ENCODE measurements around the gene UGT1A6.
"Not testable (repeated sequence)": the region's sequence is repeated elsewhere in the genome, so short reads cannot be mapped to it uniquely, and the experiment has no call there.

Gene UGT1A6

GRCh38 chr2:233686928-233687327 is 5.8 kb upstream of the UGT1A6 start:
- DNase-seq (ENCODE audit: low read depth in 2 of 2) = no peak

GRCh38 chr2:233688341-233688740 is 4.3 kb upstream of the UGT1A6 start:
- no peak for DNase-seq (ENCODE audit: low read depth in 2 of 2)

GRCh38 chr2:233689031-233689430 is 3.7 kb upstream of the UGT1A6 start:
- no peak for DNase-seq (ENCODE audit: low read depth in 2 of 2)

GRCh38 chr2:233689501-233689900 is 3.2 kb upstream of the UGT1A6 start:
- no peak for DNase-seq (ENCODE audit: low read depth in 2 of 2)

- DNase-seq (ENCODE audit: low read depth in 2 of 2) = no peak
Observed at GRCh38 chr2:233690444-233690843, 2.2 kb upstream of the UGT1A6 start.

GRCh38 chr2:233691443-233692433 is 952 bp upstream of the UGT1A6 start:
- no peak for DNase-seq (ENCODE audit: low read depth in 2 of 2)

GRCh38 chr2:233693963-233694362 is 1.3 kb downstream of the UGT1A6 start:
- no peak for DNase-seq (ENCODE audit: low read depth in 2 of 2)

- no peak for DNase-seq (ENCODE audit: low read depth in 2 of 2)
Observed at GRCh38 chr2:233698740-233699139, 6.0 kb downstream of the UGT1A6 start.

- no peak for DNase-seq (ENCODE audit: low read depth in 2 of 2)
Observed at GRCh38 chr2:233699424-233700027, 6.8 kb downstream of the UGT1A6 start.

- no peak for DNase-seq (ENCODE audit: low read depth in 2 of 2)
Observed at GRCh38 chr2:233700028-233700635, 7.4 kb downstream of the UGT1A6 start.

- DNase-seq (ENCODE audit: low read depth in 2 of 2) = not testable (repeated sequence)
Observed at GRCh38 chr2:233700842-233701241, 8.2 kb downstream of the UGT1A6 start.

GRCh38 chr2:233702238-233702637 is 9.5 kb downstream of the UGT1A6 start:
- no peak for DNase-seq (ENCODE audit: low read depth in 2 of 2)

- DNase-seq (ENCODE audit: low read depth in 2 of 2) = no peak
Observed at GRCh38 chr2:233705911-233706506, 13.3 kb downstream of the UGT1A6 start.

- DNase-seq (ENCODE audit: low read depth in 2 of 2) = no peak
Observed at GRCh38 chr2:233706720-233707119, 14.0 kb downstream of the UGT1A6 start.

- DNase-seq (ENCODE audit: low read depth in 2 of 2) = no peak
Observed at GRCh38 chr2:233707940-233708644, 15.4 kb downstream of the UGT1A6 start.

- DNase-seq (ENCODE audit: low read depth in 2 of 2) = no peak
Observed at GRCh38 chr2:233708942-233709341, 16.3 kb downstream of the UGT1A6 start.

GRCh38 chr2:233711312-233712008 is 18.8 kb downstream of the UGT1A6 start:
- peak; percentile 55 to 70 for DNase-seq (ENCODE audit: low read depth in 2 of 2)

GRCh38 chr2:233712611-233713261 is 20.0 kb downstream of the UGT1A6 start, which contains the start of gene UGT1A5:
TSS of gene UGT1A5 (plus strand) at chr2:233712907. CDS start at chr2:233712992, 85 bp downstream.
- DNase-seq (ENCODE audit: low read depth in 2 of 2) = no peak

GRCh38 chr2:233713262-233713615 is 20.5 kb downstream of the UGT1A6 start:
- no peak for DNase-seq (ENCODE audit: low read depth in 2 of 2)

- no peak for DNase-seq (ENCODE audit: low read depth in 2 of 2)
Observed at GRCh38 chr2:233714121-233714520, 21.4 kb downstream of the UGT1A6 start.
